Measurements from ENCODE around the gene LIN7C.

GRCh38 chr11:27467181-27467913 is 39.2 kb downstream of the LIN7C start:
- no peak for TF ChIP-seq CTCF (optimal IDR thresholded peaks at IDR 0.05 in 1 of 3, IDR thresholded peaks at IDR 0.05 in 1 of 3, conservative IDR thresholded peaks at IDR 0.05 in 1 of 3; ENCODE audit: extremely low read depth in 1 of 3, insufficient read depth in 2 of 3, low read length in 3 of 3)
- no peak for TF ChIP-seq EZH2 (IDR thresholded peaks at IDR 0.05; ENCODE audit: low read length)

Data from keratinocyte (primary cell).